AG04450 (cell line): Measurements from ENCODE around the gene CDC14B. TPM values are rescaled to one million over a fixed set of nuclear protein-coding genes. Genes with fewer than 3 reads are reported as not detected.

Experiments used
- CTCF ChIA-PET: fragments of 300-600, 350-600 bp; formaldehyde crosslinking; extraction: SDS; loops from one replicate; lab custom pipeline; 2022; ENCODE audit warnings: antibody characterized with exemption, inconsistent platforms; lab: Charles Lee
- POLR2A ChIA-PET: fragments of 350-600 bp; formaldehyde crosslinking; extraction: SDS; loops from one replicate; lab custom pipeline; 2021; ENCODE audit warnings: antibody characterized with exemption, inconsistent platforms; lab: Yijun Ruan, JAX
- DNase-seq: peaks from one replicate; pipeline ENCODE4 v3.0.0-alpha.2; 2011; ENCODE audit warnings: low read depth, low spot score
- H3K27ac ChIP-seq: one replicate; pipeline ENCODE4 v1.5.1; 2012; ENCODE audit warnings: low read depth, low read length, control low read depth
- H3K27me3 ChIP-seq: one replicate; pipeline ENCODE4 v1.6.0; 2012; ENCODE audit warnings: low read length; ENCODE audit not compliant: control insufficient read depth, insufficient read depth
- H3K4me3 ChIP-seq: 2 replicates; pipeline ENCODE4 v1.5.1; 2011; ENCODE audit warnings: mild to moderate bottlenecking, low read depth, low read length, control low read depth
- H3K9me3 ChIP-seq: 2 replicates; pipeline ENCODE4 v1.5.1; 2012; ENCODE audit warnings: low read length; ENCODE audit not compliant: control insufficient read depth, insufficient read depth
- polyA plus RNA-seq: library from polyadenylated mRNA; depleted of rRNA; stranded (reverse); fragments of >200 nt; gene quantifications from 2 replicates; pipeline ENCODE4 v1.2.3, GENCODE V29; 2011
- TF ChIP-seq, protein P1 (sequence below): IDR thresholded peaks from 2 replicates; pipeline ENCODE4 v1.5.1; 2011; ENCODE audit warnings: low read depth, low read length, control low read depth, inconsistent platforms

The CDC14B gene
- polyA plus RNA-seq, 1 experiment: 19.1 TPM

GRCh38 chr9:96462541-96462940 lies 157.1 kb downstream of the CDC14B start:
- ChIA-PET POLR2A (no interaction called here), CTCF (no interaction called here)
- Histone ChIP-seq H3K27ac (no peak overlapping the region), H3K27me3 (no peaks in the 10 kb centered on the region), H3K9me3 (no peaks in the 10 kb centered on the region), H3K4me3 (no peak overlapping the region)
- TF ChIP-seq, protein P1, sequence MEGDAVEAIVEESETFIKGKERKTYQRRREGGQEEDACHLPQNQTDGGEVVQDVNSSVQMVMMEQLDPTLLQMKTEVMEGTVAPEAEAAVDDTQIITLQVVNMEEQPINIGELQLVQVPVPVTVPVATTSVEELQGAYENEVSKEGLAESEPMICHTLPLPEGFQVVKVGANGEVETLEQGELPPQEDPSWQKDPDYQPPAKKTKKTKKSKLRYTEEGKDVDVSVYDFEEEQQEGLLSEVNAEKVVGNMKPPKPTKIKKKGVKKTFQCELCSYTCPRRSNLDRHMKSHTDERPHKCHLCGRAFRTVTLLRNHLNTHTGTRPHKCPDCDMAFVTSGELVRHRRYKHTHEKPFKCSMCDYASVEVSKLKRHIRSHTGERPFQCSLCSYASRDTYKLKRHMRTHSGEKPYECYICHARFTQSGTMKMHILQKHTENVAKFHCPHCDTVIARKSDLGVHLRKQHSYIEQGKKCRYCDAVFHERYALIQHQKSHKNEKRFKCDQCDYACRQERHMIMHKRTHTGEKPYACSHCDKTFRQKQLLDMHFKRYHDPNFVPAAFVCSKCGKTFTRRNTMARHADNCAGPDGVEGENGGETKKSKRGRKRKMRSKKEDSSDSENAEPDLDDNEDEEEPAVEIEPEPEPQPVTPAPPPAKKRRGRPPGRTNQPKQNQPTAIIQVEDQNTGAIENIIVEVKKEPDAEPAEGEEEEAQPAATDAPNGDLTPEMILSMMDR: no peak
- DNase-seq: no peak

DNA sequence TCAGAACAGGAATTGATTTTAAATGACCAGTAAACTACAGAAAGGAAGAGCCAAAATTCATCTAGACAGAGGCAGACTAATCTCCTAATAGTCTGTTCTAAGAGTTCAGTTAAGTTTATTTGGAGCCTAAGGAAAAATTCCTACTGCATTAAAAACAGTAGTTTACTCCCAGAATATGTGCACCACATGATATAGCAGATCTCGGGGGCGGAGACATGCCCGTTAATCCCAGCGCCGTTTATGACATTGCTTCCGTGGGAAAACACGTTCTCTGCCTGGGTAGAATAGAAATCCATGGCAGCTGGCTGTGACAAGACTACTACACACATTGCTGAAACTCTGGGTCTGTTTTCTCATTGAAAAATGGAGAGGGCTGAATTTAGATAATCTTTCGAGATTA lies 158.3 kb downstream of the CDC14B start:
- CTCF ChIA-PET: interaction anchor here (0.5 to 0.9 kb wide), 2 partner anchors 133 to 143 kb away, joined by 3 to 4 read pairs; no protein-coding TSS in a partner anchor
- POLR2A ChIA-PET: no interaction called here
- Histone ChIP-seq H3K27me3 (no peaks in the 10 kb centered on the region), H3K9me3 (no peaks in the 10 kb centered on the region), H3K4me3 (no peak overlapping the region), H3K27ac (peak overlapping the region; percentile 21)
- DNase-seq: no peak
- TF ChIP-seq, protein P1: no peak

GRCh38 chr9:96460882-96461281 lies 158.8 kb downstream of the CDC14B start:
- ChIA-PET CTCF (interaction anchor here (0.5 to 0.9 kb wide), 2 partner anchors 133 to 143 kb away, joined by 3 to 4 read pairs; no protein-coding TSS in a partner anchor), POLR2A (no interaction called here)
- Histone ChIP-seq H3K4me3 (no peak overlapping the region), H3K27ac (no peak overlapping the region), H3K27me3 (no peaks in the 10 kb centered on the region), H3K9me3 (no peaks in the 10 kb centered on the region)
- DNase-seq: no peak
- TF ChIP-seq, protein P1: no peak

DNA sequence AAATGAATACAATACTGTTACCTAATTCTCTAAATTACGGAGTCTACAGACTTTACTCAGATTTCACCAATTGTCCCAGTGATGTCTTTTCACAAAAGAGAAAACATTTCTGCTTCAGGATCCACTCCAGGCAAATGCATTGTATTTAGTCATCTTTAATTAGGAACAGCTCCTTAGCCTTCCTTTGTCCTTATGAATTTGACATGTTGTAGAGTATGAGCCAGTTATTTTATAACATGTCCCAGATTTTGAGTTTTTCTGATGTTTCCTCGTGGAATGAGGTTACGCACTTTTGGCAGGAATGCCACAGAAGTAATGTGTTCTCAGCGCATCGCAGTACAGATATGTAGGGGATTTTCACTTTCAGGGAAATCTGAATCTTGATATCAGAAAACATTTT lies 159.2 kb downstream of the CDC14B start:
- TF ChIP-seq, protein P1: no peak
- Histone ChIP-seq H3K27ac (no peak overlapping the region), H3K9me3 (no peaks in the 10 kb centered on the region), H3K4me3 (no peak overlapping the region), H3K27me3 (no peaks in the 10 kb centered on the region)
- ChIA-PET CTCF (no interaction called here), POLR2A (interaction anchor here (0.6 kb wide), 1 partner anchor 322 kb away, joined by 3 read pairs; no protein-coding TSS in a partner anchor)
- DNase-seq: no peak

DNA sequence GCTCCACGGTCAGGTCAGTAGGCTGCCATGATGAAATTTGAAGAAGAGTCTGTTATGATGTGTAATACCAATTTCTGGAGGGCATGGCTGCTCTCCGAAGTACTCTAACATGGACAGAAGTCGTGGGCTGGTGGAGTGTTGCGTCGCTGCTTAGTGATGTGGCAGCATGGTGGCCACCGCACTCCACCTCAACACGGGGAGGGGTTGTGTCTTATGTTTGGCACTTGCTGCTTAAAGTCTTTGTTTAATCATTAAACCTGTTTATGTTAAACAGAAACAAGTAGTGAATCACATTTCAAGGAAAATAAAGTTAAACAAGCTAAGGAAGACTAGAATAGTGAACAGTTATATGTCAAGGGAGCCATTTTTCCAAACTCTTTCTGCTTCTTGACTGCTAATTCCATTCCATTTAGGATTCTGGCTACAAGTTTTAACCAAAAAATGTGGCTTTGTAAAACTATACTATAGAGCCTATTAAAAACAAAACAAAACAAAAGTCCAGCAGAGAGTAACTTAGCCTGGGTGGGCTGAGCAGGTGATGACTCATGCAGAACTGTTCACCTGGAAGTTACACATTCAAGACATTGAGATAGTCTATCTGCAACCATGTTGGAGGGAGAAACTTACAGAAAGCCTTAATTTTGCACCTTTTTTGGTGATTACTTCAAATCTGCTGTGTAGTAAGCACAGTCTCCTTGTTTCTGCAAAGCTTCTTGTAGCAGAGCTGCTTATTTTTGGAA lies 160.2 kb downstream of the CDC14B start:
- no peaks in the 10 kb centered on the region for H3K27me3 ChIP-seq
- TF ChIP-seq, protein P1: no peak
- no peak overlapping the region for H3K27ac ChIP-seq
- CTCF ChIA-PET: interaction anchor here (0.5 kb wide), 1 partner anchor 211 kb away, joined by 4 read pairs; no protein-coding TSS in a partner anchor
- no peaks in the 10 kb centered on the region for H3K9me3 ChIP-seq
- no peak overlapping the region for H3K4me3 ChIP-seq
- POLR2A ChIA-PET: no interaction called here
- no peak for DNase-seq
